K562 (cell line): ENCODE data around the gene USP5. TPM values are rescaled to one million over a fixed set of nuclear protein-coding genes. Genes with fewer than 3 reads are reported as not detected.

Source experiments
- BCOR ChIP-seq: fragments of 450-650 bp; IDR thresholded peaks from 2 replicates; pipeline ENCODE4 v1.6.1; 2016
- BMI1 ChIP-seq: fragments of 150-350 bp; IDR thresholded peaks from 2 replicates; pipeline ENCODE4 v1.6.1; 2014; ENCODE audit warnings: low read length
- CEBPB ChIP-seq: fragments of 450-650 bp; IDR thresholded peaks from 2 replicates; pipeline ENCODE4 v1.6.1; 2016; ENCODE audit warnings: missing genetic modification characterization, missing compliant biosample characterization
- CHD2 ChIP-seq: IDR thresholded peaks from 2 replicates; pipeline ENCODE4 v1.6.1; 2011; ENCODE audit warnings: low read depth, low read length
- FOXM1 ChIP-seq, 2 experiments: fragments of 450-650 bp in 1 of 2; sonication (generic) in 1 of 2; formaldehyde crosslinking in 1 of 2; IDR thresholded peaks; 2 replicates each; pipeline versions ENCODE4 v1.6.1 to v1.9.0; 2017 to 2022; ENCODE audit warnings: low read depth in 2 of 2, mild to moderate bottlenecking in 2 of 2, missing genetic modification reagents in 1 of 2, moderate library complexity in 1 of 2
- GABPA ChIP-seq: fragments of 200-800 bp; sonication (Bioruptor generic); conservative IDR thresholded peaks from 2 replicates; pipeline ENCODE4 v1.6.1; 2016; ENCODE audit warnings: low read depth, missing genetic modification characterization, missing compliant biosample characterization
- MEF2A ChIP-seq: IDR thresholded peaks from 2 replicates; pipeline ENCODE4 v1.6.1; 2011; ENCODE audit warnings: low read depth, mild to moderate bottlenecking, low read length, moderate library complexity; ENCODE audit not compliant: control insufficient read depth
- MTA3 ChIP-seq: fragments of 450-650 bp; formaldehyde crosslinking; IDR thresholded peaks from 2 replicates; pipeline ENCODE4 v1.6.1; 2017; ENCODE audit warnings: mild to moderate bottlenecking, borderline replicate concordance
- POLR2A ChIP-seq: fragments of 450-650 bp; conservative IDR thresholded peaks from 2 replicates; pipeline ENCODE4 v1.6.1; 2016
- POLR2AphosphoS5 ChIP-seq: IDR thresholded peaks from 2 replicates; pipeline ENCODE4 v1.6.1; 2011; ENCODE audit warnings: mild to moderate bottlenecking, low read depth, low read length, moderate library complexity; ENCODE audit not compliant: control insufficient read depth, insufficient read depth
- POLR2G ChIP-seq: fragments of 200-400 bp; formaldehyde crosslinking; IDR thresholded peaks from 2 replicates; pipeline ENCODE4 v1.6.1; 2017; ENCODE audit warnings: low read depth, mild to moderate bottlenecking, antibody characterized with exemption, low read length, moderate library complexity
- RNF2 ChIP-seq: sonication (generic); IDR thresholded peaks from 2 replicates; pipeline ENCODE4 v1.6.1; 2016
- SMARCC2 ChIP-seq: fragments of 450-650 bp; IDR thresholded peaks from 2 replicates; pipeline ENCODE4 v1.6.1; 2017; ENCODE audit warnings: antibody characterized with exemption, moderate library complexity, mild to moderate bottlenecking, low read depth
- TAF9B ChIP-seq: fragments of 450-650 bp; IDR thresholded peaks from 2 replicates; pipeline ENCODE4 v1.6.1; 2018; ENCODE audit warnings: mild to moderate bottlenecking; ENCODE audit not compliant: partially characterized antibody
- TBP ChIP-seq: optimal IDR thresholded peaks from 2 replicates; pipeline ENCODE3; 2011; ENCODE audit warnings: low read depth, low read length, improper control_type of control experiment
- ZNF140 ChIP-seq: fragments of 250-450 bp; sonication (Bioruptor Pico); IDR thresholded peaks from 2 replicates; pipeline ENCODE4 v1.8.0; 2021; ENCODE audit warnings: moderate library complexity, mild to moderate bottlenecking, inconsistent platforms
- ZNF212 ChIP-seq: fragments of 450-650 bp; formaldehyde crosslinking; IDR thresholded peaks from 2 replicates; pipeline ENCODE4 v1.4.0; 2020; ENCODE audit warnings: mild to moderate bottlenecking
- ZNF263 ChIP-seq: sonication (generic); formaldehyde crosslinking; IDR thresholded peaks from 2 replicates; pipeline ENCODE4 v1.8.0; 2022; ENCODE audit warnings: mild to moderate bottlenecking, missing genetic modification reagents, borderline replicate concordance
- ZNF41 ChIP-seq: fragments of 250-450 bp; sonication (Bioruptor Pico); conservative IDR thresholded peaks from 2 replicates; pipeline ENCODE4 v1.4.0; 2020; ENCODE audit warnings: mild to moderate bottlenecking
- ZNF507 ChIP-seq: conservative IDR thresholded peaks from 2 replicates; pipeline ENCODE4 v1.6.1; 2017; ENCODE audit warnings: missing genetic modification characterization, missing compliant biosample characterization
- ZNF76 ChIP-seq: fragments of 250-450 bp; sonication (Bioruptor Pico); IDR thresholded peaks from 2 replicates; pipeline ENCODE4 v1.4.0; 2020; ENCODE audit warnings: mild to moderate bottlenecking, moderate library complexity, borderline replicate concordance
- polyA plus RNA-seq, 8 experiments: library from polyadenylated mRNA; depleted of rRNA in 4 of 8; stranded (reverse) in 5 of 8; unstranded in 3 of 8; fragments of >200 nt; fragmentation: Nextera tagmentation in 2 of 8; fragmentation: Illumina TruSeq in 1 of 8; extraction: Ambion mirVana in 2 of 8; extraction: Trizol in 1 of 8; gene quantifications; 2 replicates each; pipeline versions ENCODE4 v1.2.1 to v1.2.3, GENCODE V29; 2011 to 2014; ENCODE audit warnings: inconsistent platforms in 1 of 8, missing spikeins in 1 of 8
- total RNA-seq, 7 experiments: library from RNA; depleted of rRNA in 6 of 7; stranded (reverse); fragments of >200 nt in 6 of 7; fragmentation: Illumina TruSeq in 2 of 7; extraction: Trizol in 2 of 7; gene quantifications; 2 replicates each; pipeline versions ENCODE4 v1.2.1 to v1.2.3, GENCODE V29; 2011 to 2021; ENCODE audit warnings: low replicate concordance in 1 of 7
- TF ChIP-seq, protein P1 (sequence below): fragments of 450-650 bp; IDR thresholded peaks from 2 replicates; pipeline ENCODE4 v1.6.1; 2016; ENCODE audit warnings: low read depth, mild to moderate bottlenecking, moderate library complexity
- TF ChIP-seq, protein P2 (sequence below): fragments of 450-650 bp; conservative IDR thresholded peaks from 2 replicates; pipeline ENCODE4 v1.6.1; 2016; ENCODE audit warnings: missing genetic modification characterization, low read depth, mild to moderate bottlenecking, missing compliant biosample characterization, moderate library complexity
- TF ChIP-seq, protein P3 (sequence below): sonication (generic); formaldehyde crosslinking; IDR thresholded peaks from 2 replicates; pipeline ENCODE4 v1.8.1; 2022; ENCODE audit warnings: missing genetic modification reagents
- TF ChIP-seq, protein P4 (sequence below), 2 experiments: fragments of 250-450 bp in 1 of 2; fragments of 450-650 bp in 1 of 2; sonication (Bioruptor Pico) in 1 of 2; IDR thresholded peaks; 2 replicates each; pipeline versions ENCODE4 v1.6.1 to v1.8.0; 2016 to 2021; ENCODE audit warnings: mild to moderate bottlenecking in 2 of 2, moderate library complexity in 2 of 2, missing compliant biosample characterization in 1 of 2, missing genetic modification characterization in 1 of 2

The USP5 gene
- total and polyA plus RNA-seq, 9 of the 15 experiments (the other 6 are each of a cell fraction or from before 2014, with no cell fraction given): 1.4 to 107 (median 48.6) TPM

DNA sequence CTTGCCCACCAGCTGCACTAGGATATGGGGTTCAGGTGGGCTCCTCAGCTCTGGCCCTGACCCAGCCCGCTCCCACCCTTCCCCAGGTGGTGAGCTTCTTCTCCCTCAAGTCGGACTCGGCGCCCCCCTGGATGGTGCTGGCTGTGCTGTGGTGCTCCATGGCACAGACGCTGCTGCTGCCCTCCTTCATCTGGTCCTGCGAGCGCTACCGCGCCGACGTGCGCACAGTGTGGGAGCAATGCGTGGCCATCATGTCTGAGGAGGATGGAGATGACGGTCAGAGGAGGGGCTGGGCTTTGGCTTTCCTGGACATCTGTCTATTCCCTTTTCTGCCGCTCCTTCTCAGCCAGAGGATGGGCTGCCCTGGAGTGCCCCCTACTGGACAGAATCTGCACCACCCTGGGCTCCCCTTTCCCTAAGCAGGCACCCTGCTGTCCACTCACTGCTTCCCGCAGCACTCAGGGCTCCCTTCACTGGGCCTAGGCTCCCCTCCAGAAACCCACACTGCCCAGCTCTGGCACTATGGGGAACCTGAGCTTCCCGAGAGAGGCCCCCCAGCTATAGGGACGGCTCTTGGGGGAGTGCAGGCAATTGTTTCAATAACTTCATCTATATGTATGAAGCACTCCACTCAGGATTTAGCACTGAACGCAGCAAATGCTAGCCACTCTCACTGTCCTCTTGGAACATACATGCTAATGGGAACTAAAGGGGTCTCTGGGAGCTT lies 26.4 kb upstream of the USP5 start (continued):
- TF ChIP-seq, protein P1, sequence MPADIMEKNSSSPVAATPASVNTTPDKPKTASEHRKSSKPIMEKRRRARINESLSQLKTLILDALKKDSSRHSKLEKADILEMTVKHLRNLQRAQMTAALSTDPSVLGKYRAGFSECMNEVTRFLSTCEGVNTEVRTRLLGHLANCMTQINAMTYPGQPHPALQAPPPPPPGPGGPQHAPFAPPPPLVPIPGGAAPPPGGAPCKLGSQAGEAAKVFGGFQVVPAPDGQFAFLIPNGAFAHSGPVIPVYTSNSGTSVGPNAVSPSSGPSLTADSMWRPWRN: no peak
- TF ChIP-seq ZNF263 (CRISPR knock-in tag): peak; percentile 83
- TF ChIP-seq CHD2: no peak
- no peak for TF ChIP-seq ZNF140 (CRISPR knock-in tag)
- TF ChIP-seq, protein P2, sequence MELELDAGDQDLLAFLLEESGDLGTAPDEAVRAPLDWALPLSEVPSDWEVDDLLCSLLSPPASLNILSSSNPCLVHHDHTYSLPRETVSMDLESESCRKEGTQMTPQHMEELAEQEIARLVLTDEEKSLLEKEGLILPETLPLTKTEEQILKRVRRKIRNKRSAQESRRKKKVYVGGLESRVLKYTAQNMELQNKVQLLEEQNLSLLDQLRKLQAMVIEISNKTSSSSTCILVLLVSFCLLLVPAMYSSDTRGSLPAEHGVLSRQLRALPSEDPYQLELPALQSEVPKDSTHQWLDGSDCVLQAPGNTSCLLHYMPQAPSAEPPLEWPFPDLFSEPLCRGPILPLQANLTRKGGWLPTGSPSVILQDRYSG: no peak
- no peak for TF ChIP-seq MTA3
- TF ChIP-seq TAF9B: no peak
- TF ChIP-seq ZNF76 (CRISPR knock-in tag): no peak
- no peak for TF ChIP-seq MEF2A
- TF ChIP-seq, protein P3, sequence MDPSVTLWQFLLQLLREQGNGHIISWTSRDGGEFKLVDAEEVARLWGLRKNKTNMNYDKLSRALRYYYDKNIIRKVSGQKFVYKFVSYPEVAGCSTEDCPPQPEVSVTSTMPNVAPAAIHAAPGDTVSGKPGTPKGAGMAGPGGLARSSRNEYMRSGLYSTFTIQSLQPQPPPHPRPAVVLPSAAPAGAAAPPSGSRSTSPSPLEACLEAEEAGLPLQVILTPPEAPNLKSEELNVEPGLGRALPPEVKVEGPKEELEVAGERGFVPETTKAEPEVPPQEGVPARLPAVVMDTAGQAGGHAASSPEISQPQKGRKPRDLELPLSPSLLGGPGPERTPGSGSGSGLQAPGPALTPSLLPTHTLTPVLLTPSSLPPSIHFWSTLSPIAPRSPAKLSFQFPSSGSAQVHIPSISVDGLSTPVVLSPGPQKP: no peak
- no peak for TF ChIP-seq POLR2A
- no peak for TF ChIP-seq FOXM1 (IDR thresholded peaks at IDR 0.05; ENCODE audit: low read depth)
- no peak for TF ChIP-seq FOXM1 (CRISPR knock-in tag; IDR thresholded peaks at IDR 0.05; ENCODE audit: low read depth)
- TF ChIP-seq POLR2AphosphoS5: no peak
- no peak for TF ChIP-seq TBP
- TF ChIP-seq BMI1: no peak
- TF ChIP-seq, protein P4, sequence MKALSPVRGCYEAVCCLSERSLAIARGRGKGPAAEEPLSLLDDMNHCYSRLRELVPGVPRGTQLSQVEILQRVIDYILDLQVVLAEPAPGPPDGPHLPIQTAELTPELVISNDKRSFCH (CRISPR knock-in tag; IDR thresholded peaks at IDR 0.05): no peak
- TF ChIP-seq, protein P4 (tag; IDR thresholded peaks at IDR 0.05): no peak
- TF ChIP-seq RNF2: no peak
- TF ChIP-seq SMARCC2: no peak
- no peak for TF ChIP-seq ZNF507 (tag)
- TF ChIP-seq CEBPB (tag): no peak
- TF ChIP-seq POLR2G: no peak
- TF ChIP-seq GABPA (tag): no peak
- TF ChIP-seq ZNF212 (CRISPR knock-in tag): no peak
- TF ChIP-seq ZNF41: no peak
- TF ChIP-seq BCOR: no peak
